A549 treated with RU486 at 1 μM for 4 hours (cell line): ENCODE measurements around the gene CD300E. TPM values are rescaled to one million over a fixed set of nuclear protein-coding genes. Genes with fewer than 3 reads are reported as not detected.

Source experiments
- total RNA-seq: library from RNA; stranded (reverse); fragments of 200-300 nt; extraction: Qiagen RNA extraction; gene quantifications from 5 replicates; pipeline ENCODE4 v1.2.3, GENCODE V29; 2022; ENCODE audit warnings: low read depth

Gene CD300E
- not detected in 5 replicates for total RNA-seq

GRCh38 chr17:74623693-74624093 is at the start of gene CD300E:
TSS of gene CD300E (minus strand) at chr17:74623738. CDS start at chr17:74623621, 117 bp downstream.

GRCh38 chr17:74592087-74592990 is 31.2 kb downstream of the CD300E start, which contains the start of gene CD300LD:
TSS of gene CD300LD (minus strand) at chr17:74592283. CDS start at chr17:74592202, 81 bp downstream.

GRCh38 chr17:74567397-74567796 is 56.1 kb downstream of the CD300E start, which contains the start of gene CD300H:
TSS of gene CD300H (minus strand) at chr17:74567509.

Other genes starting within 250 kb of the CD300E start
- 55.3 to 80.4 TPM (median 72.7 TPM) in 5 replicates for gene GPRC5C, start 191.7 kb downstream of the CD300E start, total RNA-seq
- 0.10 TPM in 1 of 5 replicates, not detected in the others for gene CD300A, start 157.1 kb downstream of the CD300E start, total RNA-seq
- gene CD300LB, start 92.3 kb downstream of the CD300E start, total RNA-seq = 0.05 to 0.13 TPM (median 0.07 TPM) in 3 of 5 replicates, not detected in the others
- 0.08 to 0.22 TPM (median 0.16 TPM) in 5 replicates for gene CD300C, start 77.6 kb downstream of the CD300E start, total RNA-seq
- gene CD300H, start 56.2 kb downstream of the CD300E start, total RNA-seq = 0.27 to 1.00 TPM (median 0.43 TPM) in 3 of 5 replicates, not detected in the others
- not detected in 5 replicates for gene CD300LD, start 31.5 kb downstream of the CD300E start, total RNA-seq
- gene CD300LF, start 89.2 kb upstream of the CD300E start, total RNA-seq = not detected in 5 replicates
- gene RAB37, start 113.5 kb upstream of the CD300E start, total RNA-seq = 1.0 to 3.1 TPM (median 1.2 TPM) in 5 replicates
- gene NHERF1, start 124.9 kb upstream of the CD300E start, total RNA-seq = 31.7 to 46.3 TPM (median 44.9 TPM) in 5 replicates
- gene NAT9, start 152.6 kb upstream of the CD300E start, total RNA-seq = 47.7 to 60.1 TPM (median 54.9 TPM) in 5 replicates
- 0.13 to 0.50 TPM (median 0.28 TPM) in 5 replicates for gene GRIN2C, start 236.1 kb upstream of the CD300E start, total RNA-seq
- 42.6 to 65.7 TPM (median 63.3 TPM) in 5 replicates for gene FDXR, start 249.3 kb upstream of the CD300E start, total RNA-seq